ENCODE data around the gene ESYT1. TPM values are rescaled to one million over a fixed set of nuclear protein-coding genes. Genes with fewer than 3 reads are reported as not detected.
A peak's percentile ranks its signal among the peaks of the same experiment; 100 is the strongest.
"Not testable (repeated sequence)": the region's sequence is repeated elsewhere in the genome, so short reads cannot be mapped to it uniquely, and the experiment has no call there.

ESYT1 gene
- total RNA-seq, 1 donor from 2014 or later, result 28.0 TPM

DNA sequence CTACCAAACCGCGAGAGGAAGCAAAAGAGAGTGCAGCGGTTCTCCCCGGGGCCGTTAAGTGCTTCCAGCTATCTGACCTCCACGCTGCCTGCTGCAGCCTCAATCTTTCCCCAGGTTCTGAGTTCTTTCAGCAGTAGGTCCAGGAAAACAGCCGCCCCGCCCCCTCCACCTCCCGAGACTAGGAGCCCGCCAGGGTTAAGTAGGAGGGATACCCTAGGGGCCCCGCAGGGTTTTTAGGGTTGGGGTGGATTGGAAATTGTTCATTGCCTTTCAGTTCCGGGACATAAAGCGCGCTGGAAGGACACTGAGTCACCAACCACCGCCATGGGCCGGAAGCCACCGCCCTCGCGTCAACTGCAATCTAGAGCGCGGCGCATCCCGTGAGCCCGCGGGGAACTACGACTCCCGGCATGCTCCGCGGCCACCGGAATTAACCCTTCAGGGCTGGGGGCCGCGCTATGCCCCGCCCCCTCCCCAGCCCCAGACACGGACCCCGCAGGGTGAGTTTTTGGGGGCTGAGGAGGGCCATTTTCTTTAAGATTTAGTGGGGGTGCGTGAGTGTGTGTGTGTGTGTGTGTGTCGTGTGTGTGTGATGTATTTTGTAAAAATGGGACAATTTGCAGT lies 24.2 kb downstream of the ESYT1 start, which contains the start of gene MYL6B:
TSS of gene MYL6B (plus strand) at position 456 of the 624 bp plus-strand sequence. CDS start 1,332 bp downstream, outside the sequence.
- peak; percentile 96 for ATAC-seq
- DNase-seq, result peak; percentile 97
- intact Hi-C loops (cut with micrococcal nuclease), result no loop called here

DNA sequence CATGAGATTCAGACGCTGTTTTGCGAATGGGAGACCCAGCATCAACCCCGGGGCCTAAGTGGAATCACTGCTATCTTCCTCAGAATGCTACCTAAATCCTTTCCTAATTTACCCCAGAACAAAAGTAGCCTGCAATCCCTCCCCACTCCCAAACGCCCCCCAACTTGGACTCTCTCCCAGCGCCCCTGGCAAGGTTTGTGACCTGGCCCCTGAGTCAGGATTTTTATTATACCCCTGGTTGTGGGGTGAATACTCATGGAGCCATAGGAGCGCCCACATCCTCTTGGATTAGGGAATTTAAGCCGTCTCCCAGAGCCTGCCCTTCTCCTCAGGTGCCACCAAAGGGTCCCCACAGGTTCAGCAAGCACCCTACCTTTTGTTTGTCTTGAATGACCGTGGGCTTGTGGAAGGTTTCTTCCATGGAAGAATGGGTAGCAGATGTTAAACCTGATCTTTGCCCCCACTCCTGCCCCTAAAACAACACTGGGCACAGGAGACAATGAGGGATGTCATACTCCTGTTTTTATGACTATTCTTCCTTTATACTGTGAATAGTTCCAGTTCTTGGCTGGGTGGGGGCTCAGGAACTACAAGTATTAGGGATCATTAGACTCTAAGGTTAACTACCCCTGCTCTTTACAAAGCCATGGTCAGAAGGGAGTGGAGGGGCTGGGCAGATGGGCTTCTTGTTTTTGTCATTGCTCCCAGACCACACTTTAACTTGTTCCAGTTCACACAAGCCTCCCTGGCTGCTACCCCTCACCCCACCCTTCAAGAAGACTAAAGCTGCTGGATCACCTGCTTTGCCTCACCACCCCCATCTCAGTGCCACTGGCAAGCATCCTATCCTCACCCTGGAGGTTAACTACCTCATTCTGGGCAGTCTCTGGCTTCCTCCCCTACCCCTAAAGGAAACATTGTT lies 24.9 kb downstream of the ESYT1 start:
- intact Hi-C loops (cut with micrococcal nuclease), result no loop called here
- ATAC-seq (no peak), DNase-seq (no peak)

DNA sequence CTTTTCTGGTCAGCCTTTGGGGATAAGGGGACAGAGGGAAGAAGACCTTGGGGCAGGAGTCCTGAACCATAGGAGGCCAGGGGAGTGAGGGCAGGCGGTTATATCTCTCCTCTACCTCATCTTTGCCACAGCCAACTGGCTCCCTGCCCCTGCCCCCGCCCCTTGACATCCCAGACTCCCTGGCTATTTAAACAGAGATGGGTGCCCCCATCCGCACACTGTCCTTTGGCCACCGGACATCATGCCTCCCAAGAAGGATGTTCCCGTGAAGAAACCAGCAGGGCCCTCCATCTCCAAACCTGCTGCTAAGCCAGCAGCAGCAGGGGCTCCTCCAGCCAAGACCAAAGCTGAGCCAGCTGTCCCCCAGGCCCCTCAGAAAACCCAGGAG lies 25.6 kb downstream of the ESYT1 start:
- intact Hi-C loops (cut with micrococcal nuclease), result no loop called here
- DNase-seq (no peak), ATAC-seq (no peak)

DNA sequence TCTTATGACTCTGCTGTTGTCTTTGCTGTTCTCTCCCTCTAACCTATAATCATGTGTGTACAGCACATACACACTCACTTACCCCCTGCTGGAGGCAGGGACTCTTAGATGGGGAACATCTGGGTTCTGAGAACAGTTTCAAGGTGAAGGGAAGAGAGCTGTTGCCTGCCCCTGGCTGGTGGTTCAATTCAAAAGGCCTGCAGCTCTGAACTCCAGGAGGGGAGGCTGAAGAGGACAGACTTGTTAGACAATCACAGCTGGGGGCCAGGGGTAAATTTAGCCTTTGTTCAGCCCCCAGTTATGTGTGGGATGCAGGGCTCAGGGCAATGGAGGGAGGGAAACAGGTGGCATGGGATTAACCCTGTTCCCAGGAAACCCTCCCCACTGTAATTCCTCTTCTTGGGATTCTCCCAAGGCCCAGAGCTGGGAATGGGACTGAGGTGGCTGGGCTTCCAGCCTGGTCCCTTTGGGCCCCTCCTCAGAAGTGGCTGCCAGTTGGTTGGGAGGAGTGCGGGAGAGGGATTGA lies 26.2 kb downstream of the ESYT1 start:
- intact Hi-C loops (cut with micrococcal nuclease), result no loop called here
- DNase-seq (no peak), ATAC-seq (no peak)

DNA sequence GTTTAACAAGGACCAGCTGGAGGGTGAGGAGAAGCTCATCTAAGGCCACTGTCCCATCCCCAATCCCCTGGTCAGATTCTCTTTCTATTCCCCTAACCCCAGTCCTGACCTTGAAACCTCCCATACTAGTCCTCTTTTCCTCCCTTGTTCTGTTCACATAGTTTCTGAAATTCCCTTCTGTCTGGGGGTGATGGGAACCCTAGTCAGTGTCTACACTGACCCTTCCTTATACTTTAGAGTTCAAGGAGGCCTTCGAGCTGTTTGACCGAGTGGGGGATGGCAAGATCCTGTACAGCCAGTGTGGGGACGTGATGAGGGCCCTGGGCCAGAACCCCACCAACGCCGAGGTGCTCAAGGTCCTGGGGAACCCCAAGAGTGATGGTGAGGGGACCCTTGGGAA lies 26.8 kb downstream of the ESYT1 start:
- ATAC-seq, result no peak
- DNase-seq, result no peak
- intact Hi-C loops (cut with micrococcal nuclease), result no loop called here

DNA sequence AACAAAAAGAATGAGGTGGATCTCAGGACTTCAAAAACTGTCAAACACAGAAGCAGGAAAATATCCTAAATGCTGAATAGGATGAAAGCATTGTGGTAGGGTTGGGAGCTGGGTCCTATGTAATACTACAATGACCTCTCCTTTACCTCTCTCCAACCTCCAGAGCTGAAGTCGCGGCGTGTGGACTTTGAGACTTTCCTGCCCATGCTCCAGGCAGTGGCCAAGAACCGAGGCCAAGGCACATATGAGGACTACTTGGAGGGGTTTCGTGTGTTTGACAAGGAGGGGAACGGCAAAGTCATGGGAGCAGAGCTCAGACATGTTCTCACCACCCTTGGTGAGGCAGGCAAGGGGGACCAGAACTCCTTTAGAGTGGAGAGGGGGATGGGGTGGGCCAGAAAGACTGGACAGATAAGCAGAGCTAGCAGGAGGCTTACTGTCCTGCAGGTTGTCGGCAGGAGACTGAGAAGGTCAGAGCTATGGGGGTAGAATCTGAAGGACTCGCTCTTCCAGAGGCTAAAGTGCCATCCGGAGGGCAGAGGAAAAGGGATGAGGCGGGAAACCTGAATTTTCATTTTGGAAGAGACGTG lies 27.3 kb downstream of the ESYT1 start:
- DNase-seq, result no peak
- ATAC-seq, result no peak
- intact Hi-C loops (cut with micrococcal nuclease), result no loop called here

DNA sequence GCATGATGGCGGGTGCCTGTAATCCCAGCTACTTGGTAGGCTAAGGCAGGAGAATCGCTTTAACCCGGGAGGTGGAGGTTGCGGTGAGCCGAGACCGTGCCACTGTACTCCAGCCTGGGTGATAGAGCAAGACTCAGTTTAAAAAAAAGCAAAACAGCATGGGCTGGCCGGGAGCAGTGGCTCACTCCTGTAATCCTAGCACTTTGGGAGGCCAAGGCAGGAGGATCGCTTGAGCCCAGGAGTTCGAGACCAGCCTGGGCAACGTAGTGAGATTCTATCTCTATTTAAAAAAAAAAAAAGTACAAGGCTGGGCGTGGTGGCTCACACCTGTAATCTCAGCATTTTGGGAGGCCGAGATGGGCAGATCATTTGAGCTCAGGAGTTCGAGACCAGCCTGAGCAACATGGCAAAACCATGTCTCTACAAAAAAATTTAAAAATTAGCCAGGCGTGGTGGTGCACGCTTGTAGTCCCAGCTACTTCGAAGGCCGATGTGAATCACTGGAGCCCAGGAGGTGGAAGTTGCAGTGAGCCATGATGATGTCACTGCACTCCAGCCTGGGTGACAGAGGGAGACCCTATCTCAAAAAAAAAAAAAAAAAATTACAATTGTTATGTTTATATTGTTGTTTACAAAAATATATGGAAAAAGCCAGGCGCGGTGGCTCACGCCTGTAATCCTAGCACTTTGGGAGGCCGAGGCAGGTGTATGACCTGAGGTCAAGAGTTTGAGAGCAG lies 28.6 kb downstream of the ESYT1 start:
- DNase-seq; intact Hi-C loops (cut with micrococcal nuclease); ATAC-seq: not testable (repeated sequence)

DNA sequence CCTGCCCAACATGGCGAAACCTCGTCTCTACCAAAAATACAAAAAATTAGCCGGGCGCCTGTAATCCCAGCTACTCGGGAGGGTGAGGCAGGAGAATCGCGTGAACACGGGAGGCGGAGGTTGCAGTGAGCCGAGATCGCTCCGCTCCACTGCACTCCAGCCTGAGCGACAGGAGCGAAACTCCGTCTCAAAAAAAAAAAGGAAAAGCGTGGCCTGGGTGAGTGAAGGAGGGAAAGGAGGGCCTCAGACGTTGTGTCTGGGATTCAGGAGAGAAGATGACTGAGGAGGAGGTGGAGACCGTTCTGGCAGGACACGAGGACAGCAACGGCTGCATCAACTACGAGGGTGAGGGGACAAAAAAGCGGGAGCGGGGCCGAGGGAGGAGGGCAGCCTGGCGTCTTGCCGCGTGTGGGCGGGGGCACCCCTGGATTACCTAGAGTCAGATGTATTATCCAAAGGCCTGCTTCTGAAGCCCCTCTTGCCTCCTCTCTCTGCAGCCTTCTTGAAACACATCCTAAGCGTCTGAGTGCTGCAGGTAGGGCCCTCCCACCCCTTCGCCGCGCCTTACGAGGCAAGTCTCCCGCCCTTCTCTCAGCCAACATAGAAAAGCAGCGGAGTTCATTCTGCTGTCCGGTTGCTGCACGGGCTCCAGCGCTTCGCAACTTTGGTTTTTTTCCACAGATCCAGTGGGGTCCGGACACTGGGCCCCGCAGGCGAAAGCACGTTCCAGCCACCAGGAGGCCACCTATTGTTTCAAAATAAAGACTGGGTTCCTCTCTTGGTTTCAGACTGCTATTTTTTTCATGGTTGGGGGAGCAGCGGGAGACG lies 29.3 kb downstream of the ESYT1 start:
- peak; percentile 55 for ATAC-seq
- peak; percentile 78 for DNase-seq
- intact Hi-C loops (cut with micrococcal nuclease), result no loop called here

DNA sequence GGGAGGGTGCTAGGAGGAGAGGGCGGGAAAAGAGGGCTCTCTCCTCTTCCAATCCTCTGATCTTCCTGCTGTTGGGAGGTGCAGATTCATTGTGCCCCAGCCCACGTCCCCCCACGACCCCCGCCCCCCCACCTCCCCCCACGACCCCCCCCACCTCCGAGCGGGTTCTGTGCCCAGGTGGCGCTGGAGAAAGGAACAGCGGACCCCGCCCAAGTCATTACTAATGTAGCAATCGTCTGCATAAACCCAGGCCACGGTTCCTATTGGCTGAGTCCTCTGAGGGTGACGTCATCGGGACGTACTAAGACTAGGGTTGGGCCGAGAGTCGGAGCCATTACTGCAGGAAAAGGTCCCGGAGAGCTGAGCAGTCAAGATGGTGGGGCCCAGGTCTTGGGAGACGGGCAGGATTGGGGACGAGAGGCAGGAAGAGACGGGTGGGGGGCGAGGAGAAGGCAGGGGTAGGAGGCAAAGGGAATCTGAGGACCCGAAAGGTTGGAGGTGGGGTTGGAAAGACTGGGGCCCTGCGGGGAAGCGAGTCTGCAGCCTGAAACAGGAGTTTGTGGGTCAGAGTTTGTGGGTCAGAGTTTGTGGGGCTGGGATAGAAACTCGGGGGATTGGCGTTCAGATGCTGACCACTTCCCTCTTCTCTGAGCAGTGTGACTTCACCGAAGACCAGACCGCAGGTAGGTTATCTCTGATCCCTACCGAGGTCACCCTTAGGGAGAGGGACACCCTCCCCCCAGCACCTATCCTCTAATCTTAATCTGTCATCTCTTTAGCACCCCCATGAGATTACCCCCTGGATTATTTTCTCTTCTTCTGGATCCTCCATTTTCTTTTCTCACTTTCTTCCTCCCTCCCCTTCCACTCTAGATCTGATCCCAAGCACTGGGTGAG lies 30.2 kb downstream of the ESYT1 start, which contains the start of gene MYL6:
TSS of gene MYL6 (plus strand) at position 331 of the 897 bp plus-strand sequence. CDS start at position 374, 43 bp downstream.
- intact Hi-C loops (cut with micrococcal nuclease), result no loop called here
- DNase-seq (peak; percentile 92), ATAC-seq (peak; percentile 90)

DNA sequence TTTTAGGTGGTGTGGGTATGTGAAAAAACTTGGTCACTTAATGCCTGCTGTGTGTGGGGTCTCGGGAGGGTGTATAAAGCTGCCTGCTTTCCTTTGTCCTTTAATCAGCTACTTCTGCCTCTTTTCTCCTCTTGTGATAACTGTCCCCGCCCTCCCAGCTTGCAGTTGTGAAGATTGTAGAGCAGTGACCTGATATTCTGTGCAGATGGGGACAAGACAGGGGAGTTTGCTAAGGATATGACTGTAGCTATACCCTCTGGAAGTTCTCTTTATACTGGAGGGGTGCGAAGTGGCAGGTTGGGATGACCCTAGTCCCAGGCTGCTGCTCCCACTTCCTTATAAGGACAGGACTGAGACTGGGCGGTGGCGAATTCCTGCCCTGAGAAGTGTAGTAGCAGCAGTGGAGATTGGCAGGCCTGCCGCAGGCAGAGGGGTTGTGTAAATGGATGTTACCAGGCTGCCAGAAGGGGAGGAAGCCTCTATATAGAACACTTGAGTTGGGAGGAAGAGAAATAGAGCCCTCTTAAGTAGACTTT lies 30.9 kb downstream of the ESYT1 start:
- ATAC-seq, result peak; percentile 78
- intact Hi-C loops (cut with micrococcal nuclease), result no loop called here
- peak; percentile 86 for DNase-seq

DNA sequence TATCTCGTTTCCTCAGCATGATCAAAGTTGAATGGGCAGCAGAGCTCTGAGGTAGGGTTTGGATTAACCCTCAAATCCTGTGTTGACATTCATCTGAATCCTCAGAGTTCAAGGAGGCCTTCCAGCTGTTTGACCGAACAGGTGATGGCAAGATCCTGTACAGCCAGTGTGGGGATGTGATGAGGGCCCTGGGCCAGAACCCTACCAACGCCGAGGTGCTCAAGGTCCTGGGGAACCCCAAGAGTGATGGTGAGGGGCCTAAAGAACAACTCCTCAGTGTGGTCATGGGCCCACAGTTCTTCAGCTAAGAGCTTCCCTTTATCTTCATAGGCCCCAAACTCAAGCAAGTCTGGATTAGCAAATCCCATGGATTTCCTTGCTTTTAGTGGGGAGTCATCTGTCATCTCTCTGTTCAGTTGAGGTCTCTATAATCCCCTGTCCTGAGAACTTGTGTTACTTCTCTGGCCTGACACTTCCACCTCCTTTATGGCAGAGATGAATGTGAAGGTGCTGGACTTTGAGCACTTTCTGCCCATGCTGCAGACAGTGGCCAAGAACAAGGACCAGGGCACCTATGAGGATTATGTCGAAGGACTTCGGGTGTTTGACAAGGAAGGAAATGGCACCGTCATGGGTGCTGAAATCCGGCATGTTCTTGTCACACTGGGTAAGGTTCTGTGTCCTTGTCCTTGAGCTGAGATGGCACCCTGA lies 31.6 kb downstream of the ESYT1 start:
- intact Hi-C loops (cut with micrococcal nuclease), result no loop called here
- DNase-seq, result no peak
- no peak for ATAC-seq

DNA sequence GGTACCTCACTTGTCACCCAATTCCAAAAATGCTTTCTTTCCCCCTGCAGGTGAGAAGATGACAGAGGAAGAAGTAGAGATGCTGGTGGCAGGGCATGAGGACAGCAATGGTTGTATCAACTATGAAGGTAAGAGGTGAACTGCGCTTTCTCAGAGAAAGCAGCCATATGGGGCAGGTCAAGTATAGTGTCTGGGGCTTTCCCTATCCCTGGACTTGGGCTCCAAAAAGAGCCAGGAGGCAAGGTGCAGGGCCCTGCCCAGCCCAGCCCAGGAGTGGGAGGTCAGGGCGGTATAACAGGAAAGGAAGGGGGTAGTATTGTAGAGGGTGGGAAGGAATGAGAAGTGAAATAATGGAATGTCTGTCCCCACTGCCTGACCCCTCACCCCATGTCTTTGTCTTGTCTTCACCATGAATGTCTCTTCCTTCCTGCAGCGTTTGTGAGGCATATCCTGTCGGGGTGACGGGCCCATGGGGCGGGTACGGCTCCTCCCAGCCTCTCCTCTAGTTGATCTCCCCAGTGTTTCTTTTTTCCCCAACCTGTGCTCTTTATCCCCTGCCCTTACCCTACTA lies 32.2 kb downstream of the ESYT1 start:
- ATAC-seq (no peak), DNase-seq (peak; percentile 43)
- intact Hi-C loops (cut with micrococcal nuclease), result no loop called here

DNA sequence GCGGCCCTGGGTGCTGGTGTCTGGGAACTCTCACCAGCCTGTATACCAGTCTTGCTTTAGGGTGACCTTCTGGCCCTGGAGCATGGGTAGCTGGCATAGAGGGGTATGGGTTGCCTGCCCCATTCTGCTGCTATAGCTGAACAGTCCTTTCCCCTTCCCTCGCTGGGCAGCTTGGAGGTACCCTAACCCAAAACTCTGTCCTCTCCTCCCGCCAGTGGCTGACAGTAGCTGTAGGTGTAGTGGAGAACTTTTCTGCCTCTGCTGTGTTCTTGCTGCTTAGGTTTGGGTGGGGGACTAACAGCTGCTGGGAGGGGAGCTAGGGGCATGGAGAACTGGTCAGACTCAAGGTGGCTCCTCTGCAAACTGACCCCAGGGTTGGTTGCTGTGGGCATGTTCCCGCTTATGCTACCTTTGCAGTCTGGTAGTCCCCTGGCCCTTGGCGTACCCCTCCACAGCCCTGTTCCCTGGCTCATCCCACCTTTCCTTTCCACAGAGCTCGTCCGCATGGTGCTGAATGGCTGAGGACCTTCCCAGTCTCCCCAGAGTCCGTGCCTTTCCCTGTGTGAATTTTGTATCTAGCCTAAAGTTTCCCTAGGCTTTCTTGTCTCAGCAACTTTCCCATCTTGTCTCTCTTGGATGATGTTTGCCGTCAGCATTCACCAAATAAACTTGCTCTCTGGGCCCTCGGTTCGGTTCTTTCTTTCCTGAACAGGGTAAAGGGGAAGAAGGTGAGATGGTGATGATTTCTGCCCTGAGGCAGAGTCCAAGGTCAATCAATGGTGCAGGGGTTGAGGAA lies 33.0 kb downstream of the ESYT1 start:
- ATAC-seq (no peak), DNase-seq (no peak)
- intact Hi-C loops (cut with micrococcal nuclease), result no loop called here

DNA sequence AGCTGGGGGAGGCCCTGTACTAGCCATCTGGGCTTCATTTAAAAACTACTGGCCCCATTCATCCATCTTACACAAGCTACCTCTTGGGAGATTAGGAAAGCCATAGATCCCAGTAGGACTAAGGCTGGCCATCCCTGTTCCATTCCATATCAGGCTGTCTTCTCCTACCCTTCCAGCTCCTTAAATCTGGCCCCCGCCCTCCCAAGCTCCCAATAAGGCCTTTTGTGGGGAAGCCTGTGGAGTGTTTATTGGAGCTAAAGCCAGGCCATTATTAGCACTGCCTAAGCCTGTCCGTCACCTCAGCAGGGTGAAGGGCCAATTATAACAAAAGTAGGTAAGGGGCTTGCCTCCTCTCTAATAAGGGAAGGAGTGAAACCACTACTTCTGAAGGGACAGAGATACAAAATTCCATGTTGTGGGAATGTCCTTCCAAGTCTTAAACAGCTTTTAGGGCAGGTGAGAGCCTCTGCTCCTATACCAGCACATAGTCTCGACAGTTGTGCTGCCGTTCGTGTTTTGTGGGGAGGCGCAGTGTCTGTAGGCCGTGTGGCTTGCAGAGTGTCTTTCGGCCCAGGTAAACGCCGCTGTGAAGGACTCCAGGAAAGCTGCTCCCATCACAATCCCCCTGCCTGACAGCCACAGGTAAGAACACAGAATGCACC lies 33.8 kb downstream of the ESYT1 start:
- intact Hi-C loops (cut with micrococcal nuclease), result no loop called here
- ATAC-seq (no peak), DNase-seq (no peak)
